H1 (cell line): Measurements from ENCODE around the gene TESMIN. TPM values are rescaled to one million over a fixed set of nuclear protein-coding genes. Genes with fewer than 3 reads are reported as not detected.

Experiments used
- CTCF ChIP-seq, 3 experiments: IDR thresholded peaks; 1 replicate in 2 of 3; 2 replicates in 1 of 3; pipeline versions ENCODE4 v1.5.1 to v1.6.1; 2011; ENCODE audit warnings: low read length in 3 of 3, mild to moderate bottlenecking in 3 of 3, inconsistent platforms in 2 of 3, low read depth in 1 of 3, moderate library complexity in 1 of 3; ENCODE audit not compliant: insufficient read depth in 1 of 3; ENCODE audit errors: control extremely low read depth in 1 of 3
- HDAC6 ChIP-seq: IDR thresholded peaks from one replicate; pipeline ENCODE4 v1.7.1; 2012; ENCODE audit warnings: low read depth, mild to moderate bottlenecking, inconsistent platforms, low read length, moderate library complexity
- RBBP5 ChIP-seq: IDR thresholded peaks from 2 replicates; pipeline ENCODE4 v1.7.1; 2012; ENCODE audit warnings: low read depth, mild to moderate bottlenecking, inconsistent platforms, low read length, moderate library complexity, borderline replicate concordance
- SP4 ChIP-seq: IDR thresholded peaks from 2 replicates; pipeline ENCODE4 v1.6.1; 2012; ENCODE audit warnings: low read length, inconsistent platforms
- TBP ChIP-seq: IDR thresholded peaks from 2 replicates; pipeline ENCODE4 v1.6.1; 2011; ENCODE audit warnings: low read depth, low read length, improper control_type of control experiment
- polyA plus RNA-seq, 7 experiments: library from polyadenylated mRNA; depleted of rRNA in 3 of 7; stranded (reverse) in 5 of 7; unstranded in 2 of 7; fragments of >200 nt in 5 of 7; fragments of 200-250 nt in 2 of 7; gene quantifications; 1 replicate in 5 of 7; 2 replicates in 1 of 7; 4 replicates in 1 of 7; pipeline versions ENCODE4 v1.2.1 to v1.2.3, GENCODE V29; 2011 to 2013; ENCODE audit warnings: missing spikeins in 2 of 7, mixed read lengths in 2 of 7
- total RNA-seq: library from RNA; stranded (reverse); fragmentation: NEBNext Ultra II Directional; extraction: Animal tissue kit (Norgen Biotek cat#: 25700); gene quantifications from 2 replicates; pipeline ENCODE4 v1.2.1, GENCODE V29; 2021

TESMIN gene
- total and polyA plus RNA-seq, 2 of the 8 experiments (the other 6 are each of a cell fraction or from before 2014, with no cell fraction given), result 22.6 to 61.1 TPM

DNA sequence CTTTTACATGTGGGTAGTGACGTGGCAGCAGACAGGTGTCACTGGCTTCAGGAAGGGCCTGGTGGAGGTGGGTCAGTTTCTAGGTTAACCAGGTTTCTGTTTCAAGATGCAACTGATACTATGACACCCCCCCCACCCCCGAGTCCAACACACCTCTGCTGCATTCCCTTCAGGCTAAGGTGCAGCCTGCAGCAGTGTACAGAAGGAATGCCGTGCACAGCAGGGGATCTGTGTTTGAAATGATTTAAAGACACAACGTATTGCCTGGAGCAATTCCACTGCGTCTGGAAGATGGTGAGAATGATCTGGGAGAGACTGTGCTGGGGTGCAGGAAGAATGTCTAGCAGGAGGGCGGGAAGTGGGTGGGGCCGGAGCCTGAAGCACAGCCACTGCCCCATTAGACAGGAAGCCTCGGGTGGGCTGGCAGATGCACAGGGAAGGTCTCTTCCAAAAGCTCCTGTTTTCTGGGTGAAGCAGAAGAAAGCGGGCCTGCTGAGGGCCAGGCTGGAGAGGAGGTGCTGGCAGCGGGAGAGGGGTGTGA is 11.9 kb upstream of the TESMIN start (continued):
- TF ChIP-seq CTCF (IDR thresholded peaks at IDR 0.05; ENCODE audit: control extremely low read depth in 1 of 3, insufficient read depth in 1 of 3, low read depth in 1 of 3, low read length in 3 of 3) (no peak), TBP (no peak), SP4 (no peak), HDAC6 (no peak), RBBP5 (no peak)
- TF ChIP-seq, all 59 proteins: peak for 0
